RWPE2 (cell line): Measurements from ENCODE around the gene UTP20.

Source experiments
- ATAC-seq: fragments of 200-7000 bp; cut with Tn5 transposase; 3 replicates; pipeline ENCODE4 v1.9.1; 2021; ENCODE audit warnings: low read depth
- DNase-seq: peaks from one replicate; pipeline ENCODE4 v3.0.0-alpha.2; 2020; ENCODE audit warnings: low spot score
- H3K27ac ChIP-seq: fragments of 450-650 bp; 2 replicates; pipeline ENCODE4 v1.5.1; 2017; ENCODE audit warnings: mild to moderate bottlenecking; ENCODE audit not compliant: poor library complexity, severe bottlenecking
- H3K27me3 ChIP-seq: fragments of 250-450 bp; sonication (Bioruptor Pico); 2 replicates; pipeline ENCODE4 v1.5.1; 2021; ENCODE audit warnings: mild to moderate bottlenecking, moderate library complexity; ENCODE audit not compliant: insufficient read depth, poor library complexity, severe bottlenecking
- H3K36me3 ChIP-seq: fragments of 250-450 bp; sonication (Bioruptor Pico); 2 replicates; pipeline ENCODE4 v1.5.1; 2020; ENCODE audit warnings: low read depth, mild to moderate bottlenecking, moderate library complexity
- H3K4me1 ChIP-seq: fragments of 250-450 bp; sonication (Bioruptor Pico); 2 replicates; pipeline ENCODE4 v1.5.1; 2021; ENCODE audit warnings: mild to moderate bottlenecking, moderate library complexity; ENCODE audit not compliant: insufficient read depth, poor library complexity, severe bottlenecking
- H3K4me3 ChIP-seq: fragments of 250-450 bp; sonication (Bioruptor Pico); 2 replicates; pipeline ENCODE4 v1.5.1; 2021; ENCODE audit warnings: mild to moderate bottlenecking, moderate library complexity; ENCODE audit not compliant: severe bottlenecking
- H3K9me3 ChIP-seq: fragments of 250-450 bp; sonication (Bioruptor Pico); 2 replicates; pipeline ENCODE4 v1.5.1; 2021; ENCODE audit warnings: mild to moderate bottlenecking, moderate library complexity; ENCODE audit not compliant: severe bottlenecking
- CTCF ChIP-seq: fragments of 450-650 bp; IDR thresholded peaks from one replicate; pipeline ENCODE4 v1.5.1; 2017; ENCODE audit warnings: mild to moderate bottlenecking, moderate library complexity; ENCODE audit not compliant: poor library complexity, severe bottlenecking

Gene UTP20

GRCh38 chr12:101267111-101267510 is 12.8 kb upstream of the UTP20 start:
- Histone ChIP-seq H3K27ac (no peak overlapping the region), H3K27me3 (no peaks in the 10 kb centered on the region), H3K9me3 (no peaks in the 10 kb centered on the region), H3K4me3 (no peak overlapping the region), H3K4me1 (no peaks in the 10 kb centered on the region), H3K36me3 (no peaks in the 10 kb centered on the region)
- DNase-seq = no peak
- ATAC-seq = no peak
- no peak for TF ChIP-seq CTCF

- Histone ChIP-seq H3K36me3 (peaks cover under 1% of the 10 kb centered on the region), H3K4me3 (no peak overlapping the region), H3K9me3 (no peaks in the 10 kb centered on the region), H3K27ac (no peak overlapping the region), H3K27me3 (no peaks in the 10 kb centered on the region), H3K4me1 (no peaks in the 10 kb centered on the region)
- ATAC-seq = no peak
- TF ChIP-seq CTCF = no peak
- no peak for DNase-seq
Observed at GRCh38 chr12:101276433-101276832, 3.5 kb upstream of the UTP20 start.

- no peak for ATAC-seq
- Histone ChIP-seq H3K27me3 (no peaks in the 10 kb centered on the region), H3K4me1 (no peaks in the 10 kb centered on the region), H3K36me3 (peaks cover 9% of the 10 kb centered on the region), H3K4me3 (no peak overlapping the region), H3K9me3 (no peaks in the 10 kb centered on the region), H3K27ac (no peak overlapping the region)
- no peak for DNase-seq
- no peak for TF ChIP-seq CTCF
Observed at GRCh38 chr12:101277443-101277842, 2.5 kb upstream of the UTP20 start.

- ATAC-seq (no peak), DNase-seq (no peak)
- peaks cover 83% of the 10 kb centered on the region for H3K36me3 ChIP-seq
- no peaks in the 10 kb centered on the region for H3K27me3 ChIP-seq
- no peaks in the 10 kb centered on the region for H3K4me1 ChIP-seq
- H3K9me3 ChIP-seq = no peaks in the 10 kb centered on the region
- no peak for TF ChIP-seq CTCF
- no peak overlapping the region for H3K4me3 ChIP-seq
- no peak overlapping the region for H3K27ac ChIP-seq
Observed at GRCh38 chr12:101287357-101287756, 7.5 kb downstream of the UTP20 start.

- Histone ChIP-seq H3K27ac (no peak overlapping the region), H3K36me3 (peaks cover 71% of the 10 kb centered on the region), H3K4me3 (no peak overlapping the region), H3K27me3 (no peaks in the 10 kb centered on the region), H3K9me3 (no peaks in the 10 kb centered on the region), H3K4me1 (no peaks in the 10 kb centered on the region)
- DNase-seq (no peak), ATAC-seq (no peak)
- TF ChIP-seq CTCF = no peak
Observed at GRCh38 chr12:101297661-101298060, 17.8 kb downstream of the UTP20 start.
